SU-DHL-6 (cell line): Measurements from ENCODE around the gene KIF13A.

Experiments used
- CTCF ChIP-seq: fragments of 200-600 bp; sonication (generic); IDR thresholded peaks from one replicate; pipeline ENCODE4 v1.5.1; 2017; ENCODE audit warnings: antibody characterized with exemption, mild to moderate bottlenecking, low read length, moderate library complexity; ENCODE audit not compliant: insufficient read depth, poor library complexity, severe bottlenecking
- EZH2phosphoT487 ChIP-seq: fragments of 200-600 bp; sonication (generic), shearing (Covaris generic); conservative IDR thresholded peaks from 2 replicates; pipeline ENCODE4 v1.6.1; 2018; ENCODE audit warnings: mild to moderate bottlenecking, antibody characterized with exemption, low read length, moderate library complexity, mixed read lengths

GRCh38 chr6:17853533-17853932, 133.9 kb downstream of the KIF13A start:
- TF ChIP-seq EZH2phosphoT487 (no peak), CTCF (no peak)
